22Rv1 (cell line): Measurements from ENCODE around the gene TMEM167B.

Experiments used
- CTCF ChIP-seq: fragments of 450-650 bp; IDR thresholded peaks from 2 replicates; pipeline ENCODE4 v1.5.1; 2017; ENCODE audit warnings: mild to moderate bottlenecking
- ZFX ChIP-seq: fragments of 450-650 bp; IDR thresholded peaks from 2 replicates; pipeline ENCODE4 v1.6.1; 2017; ENCODE audit warnings: antibody characterized with exemption, borderline replicate concordance

- TF ChIP-seq CTCF = no peak
- no peak for TF ChIP-seq ZFX
Observed at GRCh38 chr1:109133002-109133706, 42.6 kb downstream of the TMEM167B start.
